ENCODE data around the gene TUBB3.
"Not testable (repeated sequence)": the region's sequence is repeated elsewhere in the genome, so short reads cannot be mapped to it uniquely, and the experiment has no call there.

TUBB3 gene

DNA sequence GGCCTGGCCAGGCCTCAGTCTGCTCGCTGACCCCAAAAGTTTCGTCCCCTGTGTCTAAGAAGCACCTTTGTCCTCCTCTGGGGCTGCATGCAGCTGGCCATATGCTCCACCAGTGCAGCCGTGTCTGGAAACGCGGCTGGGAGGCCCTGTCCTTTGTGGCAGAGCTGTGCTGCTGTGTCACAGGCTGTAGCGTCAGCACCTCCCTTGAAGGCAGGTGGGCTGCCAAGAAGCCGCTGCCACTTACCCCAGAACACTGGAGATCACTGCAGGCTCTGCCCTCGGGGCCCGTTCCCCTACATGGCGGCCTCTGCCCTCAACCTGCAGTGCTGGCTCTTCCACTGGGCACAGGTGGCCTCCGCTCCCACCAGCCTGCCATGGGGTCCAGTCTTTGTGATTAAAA lies 20.2 kb upstream of the TUBB3 start:
- DNase-seq (ENCODE audit: low read depth), result no peak

GRCh38 chr16:89903908-89904515 lies 19.1 kb upstream of the TUBB3 start:
- no peak for DNase-seq (ENCODE audit: low read depth)

DNA sequence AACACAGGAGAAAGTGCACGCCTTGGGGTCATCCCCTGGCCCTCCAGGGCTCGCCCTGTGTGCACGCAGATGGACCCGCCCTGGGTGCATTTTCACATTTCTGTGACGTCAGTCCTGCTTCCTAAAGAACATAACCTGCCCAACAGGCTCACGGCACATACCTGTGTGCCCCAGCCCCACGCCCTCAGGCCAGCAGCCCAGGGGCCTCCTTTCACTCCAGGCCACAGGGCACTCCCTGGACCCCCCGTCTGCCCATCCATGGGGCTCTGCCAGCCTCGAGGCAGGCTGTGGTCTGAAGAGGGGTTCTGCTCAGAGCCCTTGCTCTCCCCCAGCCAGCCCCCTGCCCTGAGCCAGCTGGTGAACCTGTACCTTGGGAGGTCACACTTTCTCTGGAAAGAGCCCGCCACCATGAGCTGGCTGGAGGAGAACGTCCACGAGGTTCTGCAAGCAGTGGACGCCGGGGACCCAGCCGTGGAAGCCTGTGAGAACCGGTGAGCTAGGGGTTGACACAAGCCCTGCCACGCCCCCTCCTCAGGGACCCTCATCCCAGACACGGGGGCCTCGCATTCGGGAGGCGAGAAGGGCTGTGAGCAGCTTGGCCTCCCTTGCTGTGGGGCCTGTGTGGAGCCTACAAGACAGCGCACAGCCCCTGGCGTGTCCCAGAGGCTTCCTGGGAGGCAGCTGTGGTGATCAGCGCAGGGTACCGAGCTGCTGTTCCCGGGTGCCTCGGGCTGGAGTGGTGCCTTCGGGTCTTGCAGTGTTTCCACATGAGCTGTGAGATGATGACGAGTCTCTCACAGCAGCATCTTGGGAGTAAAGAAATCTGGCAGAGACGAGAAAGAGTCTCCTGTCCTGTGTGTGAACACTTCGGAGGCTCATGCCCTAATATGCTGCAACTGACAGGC lies 18.3 kb upstream of the TUBB3 start:
- DNase-seq (ENCODE audit: low read depth), result no peak

DNA sequence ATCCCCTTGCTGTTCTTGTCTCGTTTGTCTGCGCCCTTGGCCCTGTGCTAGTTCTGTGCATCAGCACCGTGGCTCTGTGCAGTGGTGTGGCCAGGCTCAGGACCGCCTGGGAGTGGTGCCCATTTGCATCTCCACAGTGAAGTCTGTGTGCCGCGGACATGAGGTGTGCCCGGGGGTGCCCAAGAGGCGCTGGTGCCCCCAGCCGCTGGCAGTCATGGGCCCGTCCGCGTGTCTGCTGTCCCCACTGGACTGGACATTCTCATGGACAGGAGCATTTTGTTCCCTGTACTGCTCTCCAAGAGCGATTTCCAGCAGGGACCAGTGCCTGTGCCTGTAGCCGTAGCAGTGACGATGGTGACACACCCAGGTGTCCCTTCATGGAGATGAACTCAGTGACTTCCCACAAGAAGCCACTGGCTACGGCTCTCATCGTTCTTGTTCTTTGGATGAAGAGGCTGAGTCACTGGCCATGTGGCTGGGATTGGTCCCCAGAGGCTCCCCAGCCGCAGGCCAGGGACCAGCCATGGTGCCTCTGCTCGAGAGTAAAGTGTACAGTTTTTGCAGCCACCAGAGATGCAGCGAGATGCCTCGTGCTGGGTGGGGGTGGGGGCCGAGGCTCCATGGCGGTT lies 17.5 kb upstream of the TUBB3 start:
- no peak for DNase-seq (ENCODE audit: low read depth)

DNA sequence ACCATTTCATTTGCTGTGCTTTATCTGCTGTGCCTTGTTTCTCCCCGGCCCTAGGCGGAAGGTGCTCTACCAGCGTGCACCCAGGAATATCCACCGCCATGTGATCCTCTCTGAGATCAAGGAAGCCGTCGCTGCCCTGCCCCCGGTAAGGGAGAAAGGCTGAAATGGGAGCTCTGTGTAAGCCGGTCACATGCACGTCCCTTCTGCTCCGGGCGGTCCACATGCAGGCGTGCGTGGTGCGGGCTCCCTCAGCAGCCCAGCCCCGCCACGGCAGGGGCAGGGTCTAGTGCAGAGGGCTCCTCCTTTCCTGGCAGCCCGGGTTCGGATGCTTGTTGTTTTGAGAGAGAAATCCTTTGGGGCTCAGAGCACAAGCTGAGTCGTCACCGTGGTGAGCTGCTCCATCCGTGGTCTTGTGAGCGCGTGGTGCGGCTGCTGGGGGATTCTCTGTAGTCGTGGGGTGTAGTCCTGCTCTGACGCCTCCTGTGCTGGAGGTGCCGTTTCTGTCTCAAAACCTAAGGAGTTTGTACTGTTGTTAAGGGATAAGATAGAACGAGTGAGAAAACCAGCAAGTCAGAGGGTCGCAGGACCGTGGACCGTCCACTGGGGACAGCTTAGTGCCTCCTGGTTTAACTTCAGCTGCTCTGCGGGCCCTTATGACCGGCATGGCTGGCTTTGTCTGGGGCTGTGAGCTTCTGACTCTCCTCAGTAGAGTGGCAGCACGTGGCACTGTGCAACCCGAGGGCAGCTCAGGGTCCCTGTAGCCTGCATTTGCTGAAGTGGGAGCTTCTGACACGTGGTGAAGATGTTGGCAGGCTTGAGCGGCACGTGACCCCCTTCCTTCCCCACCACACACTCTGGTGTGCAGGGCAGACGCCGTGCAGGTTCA lies 16.8 kb upstream of the TUBB3 start:
- no peak for DNase-seq (ENCODE audit: low read depth)

DNA sequence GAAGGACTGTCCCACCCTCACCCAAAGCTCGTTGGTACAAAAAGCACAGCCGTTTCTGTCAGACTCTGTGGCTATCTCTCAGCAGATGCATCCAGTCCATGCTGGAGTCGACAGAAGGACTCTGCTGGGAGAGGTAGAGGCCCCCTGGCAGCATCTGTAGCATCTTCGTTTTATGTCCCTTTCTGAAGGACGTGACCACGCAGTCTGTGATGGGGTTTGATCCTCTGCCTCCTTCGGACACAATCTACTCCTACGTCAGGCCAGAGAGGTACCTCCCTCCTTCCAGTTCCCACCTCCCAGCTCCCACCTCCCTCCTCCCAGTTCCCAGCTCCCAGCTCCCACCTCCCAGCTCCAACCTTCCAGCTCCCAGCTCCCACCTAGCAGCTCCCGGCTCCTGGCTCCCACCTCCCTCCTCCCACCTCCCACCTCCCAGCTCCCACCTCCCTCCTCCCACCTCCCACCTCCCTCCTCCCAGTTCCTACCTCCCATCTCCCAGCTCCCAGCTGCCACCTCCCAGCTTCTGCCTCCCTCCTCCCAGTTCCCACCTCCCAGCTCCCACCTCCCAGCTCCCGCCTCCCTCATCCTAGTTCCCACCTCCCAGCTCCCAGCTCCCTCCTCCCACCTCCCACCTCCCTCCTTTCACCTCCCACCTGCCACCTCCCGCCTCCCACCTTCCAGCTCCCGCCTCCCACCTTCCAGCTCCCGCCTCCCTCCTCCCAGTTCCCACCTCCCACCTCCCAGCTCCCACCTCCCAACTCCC lies 15.9 kb upstream of the TUBB3 start:
- DNase-seq (ENCODE audit: low read depth), result no peak

- DNase-seq (ENCODE audit: low read depth), result no peak
These were observed 14.9 kb upstream of the TUBB3 start for GRCh38 chr16:89908236-89908635.

GRCh38 chr16:89909777-89910716 lies 13.1 kb upstream of the TUBB3 start:
- DNase-seq (ENCODE audit: low read depth), result no peak

GRCh38 chr16:89910717-89911354 lies 12.3 kb upstream of the TUBB3 start:
- DNase-seq (ENCODE audit: low read depth), result no peak

DNA sequence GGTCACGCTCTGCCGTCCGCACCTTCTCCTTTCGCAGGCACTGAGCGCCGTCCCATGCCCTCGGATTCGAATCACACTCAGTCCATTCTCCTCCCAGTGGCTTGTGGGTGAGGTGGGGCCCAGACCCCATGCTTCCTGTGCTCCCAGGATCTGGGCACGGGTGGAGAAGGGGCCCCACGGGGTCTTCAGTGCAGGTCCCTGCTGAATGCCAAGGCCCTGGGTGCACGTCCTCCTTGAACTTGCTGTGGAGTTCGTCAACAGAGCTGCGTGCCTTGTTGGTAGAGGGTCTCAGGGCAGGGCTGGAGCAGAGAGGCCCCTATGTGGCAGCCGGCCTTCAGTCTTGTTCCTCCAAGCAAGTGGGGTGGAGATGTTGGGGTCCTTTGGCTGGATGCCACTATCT lies 11.8 kb upstream of the TUBB3 start:
- no peak for DNase-seq (ENCODE audit: low read depth)

GRCh38 chr16:89912143-89912542 lies 11.0 kb upstream of the TUBB3 start:
- DNase-seq (ENCODE audit: low read depth), result no peak

DNA sequence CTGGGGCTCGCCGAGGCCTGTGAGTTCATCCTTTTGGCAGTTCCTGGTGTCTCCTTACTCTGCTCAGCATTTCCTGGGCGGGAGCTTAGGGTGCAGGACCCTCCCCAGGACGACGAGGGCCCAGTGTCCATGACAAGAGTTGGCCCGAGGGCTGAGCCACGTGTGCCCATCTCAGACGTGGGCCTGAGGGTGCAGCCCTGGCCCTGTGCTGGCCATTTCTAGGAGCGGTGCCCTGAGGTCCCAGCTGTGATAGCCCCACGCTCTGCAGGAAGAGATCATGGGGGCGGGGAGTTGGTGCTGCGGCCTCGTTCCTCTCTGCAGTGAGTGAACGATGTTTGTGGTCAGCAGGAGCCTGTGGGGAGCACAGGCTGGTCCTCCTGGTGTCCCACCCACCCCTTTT lies 10.5 kb upstream of the TUBB3 start:
- no peak for DNase-seq (ENCODE audit: low read depth)

- no peak for DNase-seq (ENCODE audit: low read depth)
These were observed 9.4 kb upstream of the TUBB3 start for GRCh38 chr16:89913408-89914387.

DNA sequence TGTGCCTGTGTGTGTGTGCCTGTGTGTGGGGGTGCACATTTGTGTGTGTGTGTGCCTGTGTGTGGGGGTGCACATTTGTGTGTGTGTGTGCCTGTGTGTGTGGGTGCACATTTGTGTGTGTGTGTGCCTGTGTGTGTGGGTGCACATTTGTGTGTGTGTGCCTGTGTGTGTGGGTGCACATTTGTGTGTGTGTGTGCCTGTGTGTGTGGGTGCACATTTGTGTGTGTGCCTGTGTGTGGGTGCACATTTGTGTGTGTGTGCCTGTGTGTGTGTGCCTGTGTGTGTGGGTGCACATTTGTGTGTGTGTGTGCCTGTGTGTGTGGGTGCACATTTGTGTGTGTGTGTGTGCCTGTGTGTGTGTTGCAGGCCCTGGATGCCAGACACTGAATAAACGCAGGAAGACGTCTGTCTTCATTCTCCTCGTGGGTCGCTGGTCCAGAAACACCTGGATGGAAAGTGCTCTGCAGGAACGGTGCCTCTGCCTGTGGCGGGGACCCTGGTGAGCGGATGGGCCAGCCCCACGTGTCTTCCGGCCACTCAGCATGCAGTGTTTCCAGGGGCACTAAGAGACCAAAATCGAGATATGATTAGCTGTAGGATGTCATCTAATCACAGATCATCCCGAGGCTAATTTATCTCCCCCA lies 8.4 kb upstream of the TUBB3 start:
- DNase-seq (ENCODE audit: low read depth), result not testable (repeated sequence)

GRCh38 chr16:89915303-89916232 lies 7.6 kb upstream of the TUBB3 start:
- no peak for DNase-seq (ENCODE audit: low read depth)

DNA sequence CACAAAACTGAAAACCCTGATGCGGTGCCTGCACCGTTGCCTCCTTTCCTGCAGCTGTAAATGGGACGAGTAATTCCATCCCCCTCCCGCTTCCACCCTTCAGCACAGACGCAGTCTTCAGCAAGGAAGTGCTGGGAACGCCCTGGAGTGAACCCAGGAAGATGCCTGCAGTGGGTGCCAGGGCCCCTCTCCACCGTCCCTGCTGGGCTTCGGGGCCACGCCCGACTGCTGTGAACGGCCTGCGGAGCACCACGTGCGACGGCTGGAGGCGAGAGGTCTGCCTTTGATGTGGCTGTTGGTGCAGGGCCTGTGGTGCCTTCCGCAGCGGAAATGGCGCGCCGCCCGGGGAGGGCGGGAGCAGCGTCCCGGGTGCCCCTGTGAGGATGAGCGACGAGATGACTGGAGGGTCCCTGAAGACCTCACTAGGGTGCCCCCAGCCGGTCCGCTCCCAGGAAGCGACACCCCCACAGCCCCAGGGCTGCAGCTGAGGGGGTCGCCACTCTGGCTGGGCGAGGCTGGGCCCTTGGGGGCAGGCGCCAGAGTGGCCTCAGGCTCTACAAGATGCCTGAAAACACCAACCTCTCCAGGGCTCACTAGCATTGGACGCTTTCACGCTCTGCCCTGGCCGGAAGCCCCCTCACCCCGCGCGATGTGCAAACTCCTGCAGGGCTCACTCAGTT lies 5.2 kb upstream of the TUBB3 start:
- DNase-seq (ENCODE audit: low read depth), result peak; percentile 76

Data from activated T-cell treated with anti-CD3 and anti-CD28 coated beads for 48 hours (primary cell).